Measurements from ENCODE around the gene SHISA6.

SHISA6 gene

GRCh38 chr17:11240841-11241610 is at the start of gene SHISA6:
TSS of gene SHISA6 (plus strand) at chr17:11241213.
- no peak for ATAC-seq

GRCh38 chr17:11195801-11196200 is 45.2 kb upstream of the SHISA6 start:
- ATAC-seq = no peak

- ATAC-seq = no peak
Observed at GRCh38 chr17:11204991-11205390, 36.0 kb upstream of the SHISA6 start.

- ATAC-seq = no peak
Observed at GRCh38 chr17:11205659-11206058, 35.4 kb upstream of the SHISA6 start.

- ATAC-seq = no peak
Observed at GRCh38 chr17:11209906-11210305, 31.1 kb upstream of the SHISA6 start.

- ATAC-seq = no peak
Observed at GRCh38 chr17:11212792-11213191, 28.2 kb upstream of the SHISA6 start.

- no peak for ATAC-seq
Observed at GRCh38 chr17:11216976-11217375, 24.0 kb upstream of the SHISA6 start.

- ATAC-seq = no peak
Observed at GRCh38 chr17:11221196-11221595, 19.8 kb upstream of the SHISA6 start.

- ATAC-seq = no peak
Observed at GRCh38 chr17:11221721-11222120, 19.3 kb upstream of the SHISA6 start.

GRCh38 chr17:11238705-11239104 is 2.3 kb upstream of the SHISA6 start:
- ATAC-seq = no peak

- no peak for ATAC-seq
Observed at GRCh38 chr17:11239379-11239970, 1.5 kb upstream of the SHISA6 start.

- no peak for ATAC-seq
Observed at GRCh38 chr17:11240041-11240840, 772 bp upstream of the SHISA6 start.

- no peak for ATAC-seq
Observed at GRCh38 chr17:11241611-11242226, 706 bp downstream of the SHISA6 start.

- ATAC-seq = no peak
Observed at GRCh38 chr17:11242411-11242810, 1.4 kb downstream of the SHISA6 start.

GRCh38 chr17:11244776-11245175 is 3.8 kb downstream of the SHISA6 start:
- no peak for ATAC-seq

- no peak for ATAC-seq
Observed at GRCh38 chr17:11245187-11245586, 4.2 kb downstream of the SHISA6 start.

- no peak for ATAC-seq
Observed at GRCh38 chr17:11245791-11246190, 4.8 kb downstream of the SHISA6 start.

GRCh38 chr17:11250161-11250560 is 9.1 kb downstream of the SHISA6 start:
- ATAC-seq = no peak

- ATAC-seq = no peak
Observed at GRCh38 chr17:11251561-11252107, 10.6 kb downstream of the SHISA6 start.

- ATAC-seq = no peak
Observed at GRCh38 chr17:11252146-11252545, 11.1 kb downstream of the SHISA6 start.

GRCh38 chr17:11256877-11257276 is 15.9 kb downstream of the SHISA6 start:
- no peak for ATAC-seq

- ATAC-seq = no peak
Observed at GRCh38 chr17:11264183-11264871, 23.3 kb downstream of the SHISA6 start.

Data from activated CD4-positive, CD25-positive, alpha-beta regulatory T cell treated with anti-CD3 and anti-CD28 coated beads, Interleukin-2, amount 50 U/mL, for 24 hours (primary cell).